Ovary (tissue), 9 donors: Measurements from ENCODE around the gene ASB1. TPM values are rescaled to one million over a fixed set of nuclear protein-coding genes. Genes with fewer than 3 reads are reported as not detected.

Experiments used
- DNase-seq, 5 donors: peaks; one replicate each; pipeline ENCODE4 v3.0.0-alpha.2; 2019 to 2020
- H3K27ac ChIP-seq, 2 donors: fragments of 200-600 bp; one replicate each; pipeline versions ENCODE4 v1.5.1 to v1.8.0; 2019 to 2022
- H3K27me3 ChIP-seq: fragments of 200-600 bp; one replicate; pipeline ENCODE4 v1.8.0; 2022
- H3K36me3 ChIP-seq: fragments of 200-600 bp; sonication (generic); one replicate; pipeline ENCODE4 v1.5.1; 2019
- H3K4me1 ChIP-seq: one replicate; pipeline ENCODE4 v1.8.1; 2013; ENCODE audit warnings: mild to moderate bottlenecking, moderate library complexity; ENCODE audit not compliant: insufficient read depth
- H3K4me3 ChIP-seq: fragments of 200-600 bp; sonication (generic); one replicate; pipeline ENCODE4 v1.5.1; 2017
- H3K9me3 ChIP-seq, 2 donors: fragments of 200-600 bp in 1 of 2; sonication (generic) in 1 of 2; one replicate each; pipeline versions ENCODE4 v1.5.1 to v1.8.1; 2013 to 2019; ENCODE audit warnings: mild to moderate bottlenecking in 1 of 2, moderate library complexity in 1 of 2
- CTCF ChIP-seq, 3 donors: fragments of 450-650 bp in 2 of 3; fragments of 200-600 bp in 1 of 3; IDR thresholded peaks; one replicate each; pipeline versions ENCODE4 v1.5.1 to v1.8.0; 2016 to 2022; ENCODE audit warnings: antibody characterized with exemption in 3 of 3, mild to moderate bottlenecking in 1 of 3
- EP300 ChIP-seq: sonication (generic); formaldehyde crosslinking; IDR thresholded peaks from one replicate; pipeline ENCODE4 v1.6.1; 2017; ENCODE audit warnings: antibody characterized with exemption
- POLR2A ChIP-seq: fragments of 450-650 bp; IDR thresholded peaks from one replicate; pipeline ENCODE4 v1.6.1; 2017; ENCODE audit warnings: antibody characterized with exemption, mild to moderate bottlenecking, moderate library complexity
- WGBS, 3 donors: extraction: QIAGEN DNeasy Blood & Tissue Kit in 1 of 3; methylation state at CpG; one replicate each; pipeline versions ENCODE4 v1.1.5 to v1.1.7; 2013 to 2017; 5-methylcytosine and 5-hydroxymethylcytosine counted together
- intact Hi-C, 4 donors: fragments of 100-400 bp; cut with DNase I; formaldehyde crosslinking; loops; one replicate each; pipeline versions ENCODE4 v1.11.0 to v1.15.1; 2022 to 2023
- polyA plus RNA-seq, 2 donors: library from polyadenylated mRNA; stranded (reverse); fragments of 200-250 nt in 1 of 2; fragments of 350-450 nt in 1 of 2; fragmentation: Illumina TruSeq in 1 of 2; extraction: RNeasy Lipid Tissue Mini Kit (QIAGEN cat#74804) in 1 of 2; gene quantifications; one replicate each; pipeline ENCODE4 v1.2.3, GENCODE V29; 2013 to 2014
- total RNA-seq, 7 donors: library from RNA; depleted of rRNA in 2 of 7; stranded (reverse); fragments of >200 nt in 2 of 7; fragmentation: NEBNext Ultra II Directional in 3 of 7; extraction: Animal tissue kit (Norgen Biotek cat#: 25700) in 3 of 7; gene quantifications; one replicate each; pipeline versions ENCODE4 v1.1.0 to v1.2.4, GENCODE V29; 2016 to 2023
- donor health status: DM: no; HTN: no; CAD: no; lungs with moderate emphysema.
- donor health status: DM: no; HTN: no; CAD: no.
- donor health status: Bipolar disorder and iron deficiency.
- donor health status: DM: yes; HTN: yes; CAD: no.
- donor health status: DM: no; HTN: no; CAD: no.
- donor health status: DM: yes; HTN: yes; CAD: no.

ASB1 gene
- total and polyA plus RNA-seq, 9 donors: 9.3 to 34.0 (median 29.6) TPM

GRCh38 chr2:238448031-238448955 lies 21.6 kb downstream of the ASB1 start:
- intact Hi-C loops: no loop called here
- no peak for DNase-seq
- Histone ChIP-seq H3K4me3 (no peak overlapping the region), H3K9me3 (no peaks in the 10 kb centered on the region), H3K27me3 (no peaks in the 10 kb centered on the region), H3K4me1 (no peaks in the 10 kb centered on the region), H3K36me3 (no peaks in the 10 kb centered on the region), H3K27ac (no peak overlapping the region)
- no peak for TF ChIP-seq POLR2A
- no peak for TF ChIP-seq EP300
- no peak for TF ChIP-seq CTCF (IDR thresholded peaks at IDR 0.05)
- 79 to 83% (median 80%) methylated on average over 19 of the region's 19 CpGs for WGBS, 3 donors

- Histone ChIP-seq H3K9me3 (no peaks in the 10 kb centered on the region), H3K36me3 (no peaks in the 10 kb centered on the region), H3K4me3 (no peak overlapping the region), H3K27ac (no peak overlapping the region), H3K4me1 (no peaks in the 10 kb centered on the region), H3K27me3 (no peaks in the 10 kb centered on the region)
- TF ChIP-seq EP300: no peak
- no peak for TF ChIP-seq POLR2A
- no peak for TF ChIP-seq CTCF (IDR thresholded peaks at IDR 0.05)
- intact Hi-C loops: no loop called here
- no peak for DNase-seq
- WGBS, 3 donors: 87 to 90% (median 88%) methylated on average over 8 of the region's 8 CpGs
Observed at GRCh38 chr2:238449241-238449640, 22.5 kb downstream of the ASB1 start.

- intact Hi-C loops: no loop called here
Observed at GRCh38 chr2:238449909-238450417, 23.2 kb downstream of the ASB1 start.

GRCh38 chr2:238450440-238450861 lies 23.7 kb downstream of the ASB1 start:
- H3K36me3 ChIP-seq: no peaks in the 10 kb centered on the region

More at GRCh38 chr2:238449909-238450417, 23.2 kb downstream of the ASB1 start:
- no peaks in the 10 kb centered on the region for H3K36me3 ChIP-seq
- H3K9me3 ChIP-seq: no peaks in the 10 kb centered on the region
- H3K4me1 ChIP-seq: no peaks in the 10 kb centered on the region
- H3K27me3 ChIP-seq: no peaks in the 10 kb centered on the region
- TF ChIP-seq CTCF (IDR thresholded peaks at IDR 0.05): no peak
- no peak for TF ChIP-seq EP300
- TF ChIP-seq POLR2A: no peak
- H3K4me3 ChIP-seq: no peak overlapping the region
- no peak for DNase-seq
- no peak overlapping the region for H3K27ac ChIP-seq
- 89 to 92% (median 91%) methylated on average over 9 of the region's 9 CpGs for WGBS, 3 donors

More at GRCh38 chr2:238450440-238450861, 23.7 kb downstream of the ASB1 start:
- Histone ChIP-seq H3K4me1 (no peaks in the 10 kb centered on the region), H3K27ac (no peak overlapping the region), H3K4me3 (no peak overlapping the region), H3K9me3 (no peaks in the 10 kb centered on the region), H3K27me3 (no peaks in the 10 kb centered on the region)
- TF ChIP-seq POLR2A (no peak), EP300 (no peak), CTCF (IDR thresholded peaks at IDR 0.05) (no peak)
- WGBS, 3 donors: 92 to 93% (median 93%) methylated on average over 11 of the region's 11 CpGs
- DNase-seq: no peak
- intact Hi-C loops: no loop called here
